ENCODE measurements around the gene MIPEP.

Gene MIPEP

DNA sequence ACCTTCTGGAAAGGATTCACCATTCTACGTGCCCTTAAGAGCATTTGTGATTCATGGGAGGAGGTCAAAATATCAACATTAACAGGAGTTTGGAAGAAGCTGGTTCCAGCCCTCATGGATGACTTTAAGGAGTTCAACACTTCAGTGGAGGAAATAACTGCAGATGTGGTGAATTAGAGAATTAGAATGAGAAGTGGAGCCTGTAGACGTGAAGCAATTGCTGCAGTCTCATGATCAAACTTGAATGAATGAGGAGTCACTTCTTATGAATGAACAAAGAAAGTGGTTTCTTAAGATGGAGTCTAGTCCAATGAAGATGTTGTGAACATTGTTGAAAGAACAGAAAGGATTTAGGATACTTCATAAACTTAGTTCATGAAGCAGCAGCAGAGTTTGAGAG, 189.9 kb downstream of the MIPEP start:
- Mint-ChIP-seq H3K27ac (no peak overlapping the region), H3K9me3 (no peaks in the 10 kb centered on the region), H3K27me3 (ENCODE audit: low read depth) (peaks cover 7% of the 10 kb centered on the region), H3K36me3 (ENCODE audit: low read depth) (no peaks in the 10 kb centered on the region), H3K4me1 (ENCODE audit: low read depth) (peaks cover 14% of the 10 kb centered on the region), H3K4me3 (no peak overlapping the region)
- DNase-seq (ENCODE audit: low spot score) = no peak

DNA sequence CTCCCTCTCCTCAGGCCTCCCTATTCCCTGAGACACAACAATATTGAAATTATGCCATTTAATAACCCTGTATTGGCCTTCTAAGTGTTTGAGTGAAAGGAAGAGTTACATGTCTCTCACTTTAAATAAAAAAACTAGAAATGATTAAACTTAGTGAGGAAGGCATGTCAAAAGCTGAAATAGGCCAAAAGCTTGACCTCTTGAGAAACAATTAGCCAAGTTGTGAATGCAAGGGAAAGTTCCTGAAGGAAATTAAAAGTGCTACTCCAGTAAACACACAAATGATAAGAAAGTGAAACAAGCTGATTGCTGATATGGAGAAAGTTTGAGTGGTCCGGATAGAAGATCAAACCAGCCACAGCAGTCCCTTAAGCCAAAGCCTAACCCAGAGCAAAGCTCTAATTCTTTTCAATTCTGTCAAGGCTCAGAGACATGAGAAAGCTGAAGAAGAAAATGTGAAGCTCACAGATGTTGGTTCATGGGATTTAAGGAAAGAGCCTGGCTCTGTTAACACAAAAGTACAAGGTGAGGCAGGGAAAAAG, 191.4 kb downstream of the MIPEP start:
- peaks cover 14% of the 10 kb centered on the region for H3K4me1 Mint-ChIP-seq (ENCODE audit: low read depth)
- peaks cover 8% of the 10 kb centered on the region for H3K27me3 Mint-ChIP-seq (ENCODE audit: low read depth)
- no peaks in the 10 kb centered on the region for H3K9me3 Mint-ChIP-seq
- no peak overlapping the region for H3K27ac Mint-ChIP-seq
- H3K4me3 Mint-ChIP-seq = no peak overlapping the region
- H3K36me3 Mint-ChIP-seq (ENCODE audit: low read depth) = no peaks in the 10 kb centered on the region
- DNase-seq (ENCODE audit: low spot score) = no peak

DNA sequence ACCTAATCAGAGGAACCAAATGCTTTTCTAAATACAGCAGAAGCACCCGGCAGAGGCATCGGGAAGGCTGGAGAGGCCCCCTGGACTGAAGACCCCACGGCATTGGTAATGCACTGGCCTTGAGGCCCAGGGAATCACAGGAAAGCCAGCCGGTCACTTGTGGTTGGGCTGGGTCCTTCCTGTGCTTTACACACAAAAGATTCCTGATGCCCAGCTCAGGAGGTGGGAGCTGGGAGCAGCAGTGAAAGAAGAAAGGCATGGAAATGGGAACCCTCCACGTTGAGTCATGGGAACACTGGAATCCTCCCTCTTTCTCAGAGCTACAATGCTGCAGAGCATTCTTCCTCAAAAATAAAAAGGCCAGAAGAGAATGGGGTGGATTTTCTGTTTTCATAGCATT, 192.6 kb downstream of the MIPEP start:
- Mint-ChIP-seq H3K27me3 (ENCODE audit: low read depth) (peaks cover 12% of the 10 kb centered on the region), H3K36me3 (ENCODE audit: low read depth) (no peaks in the 10 kb centered on the region), H3K4me1 (ENCODE audit: low read depth) (peaks cover 14% of the 10 kb centered on the region), H3K4me3 (no peak overlapping the region), H3K9me3 (no peaks in the 10 kb centered on the region), H3K27ac (peak overlapping the region; percentile 89)
- no peak for DNase-seq (ENCODE audit: low spot score)

DNA sequence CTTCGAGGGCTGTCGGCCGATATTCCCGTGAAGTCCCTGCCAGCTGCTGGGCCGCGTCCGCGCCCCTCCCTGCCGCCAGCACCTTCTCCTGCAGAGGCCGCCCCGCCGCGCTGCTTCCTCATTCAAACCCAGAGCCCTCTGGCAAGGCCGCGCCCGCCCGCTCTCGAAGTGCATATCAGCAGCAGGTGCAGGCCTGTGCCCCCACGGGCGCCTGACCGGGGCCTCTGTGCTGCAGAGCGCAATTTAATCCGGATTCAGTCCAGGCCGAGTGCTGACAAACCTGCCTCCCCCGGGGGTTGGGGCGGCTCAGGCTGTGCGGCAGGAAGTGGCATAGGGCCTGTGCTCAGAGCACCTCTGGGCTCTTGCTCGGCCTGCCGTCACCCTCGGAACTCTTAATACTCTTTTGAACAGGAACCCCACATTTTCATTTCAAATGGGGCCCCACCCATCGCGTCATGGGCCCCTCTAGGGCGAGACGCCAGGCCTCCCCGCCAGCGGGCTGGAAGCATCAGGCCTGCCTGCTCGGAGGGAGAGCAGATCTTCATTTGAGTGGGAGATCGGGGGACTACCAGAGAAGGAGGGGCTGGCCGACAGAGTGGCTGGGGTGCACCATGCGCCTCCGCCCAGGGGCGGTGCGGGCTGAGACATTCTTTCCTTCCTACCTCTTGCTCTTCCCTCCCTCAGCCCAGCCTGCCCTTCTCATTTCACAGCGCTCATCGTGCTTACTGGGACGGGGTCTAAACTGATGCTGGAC, 193.3 kb downstream of the MIPEP start:
- Mint-ChIP-seq H3K27ac (peak overlapping the region; percentile 89), H3K36me3 (ENCODE audit: low read depth) (no peaks in the 10 kb centered on the region), H3K9me3 (no peaks in the 10 kb centered on the region), H3K4me1 (ENCODE audit: low read depth) (peaks cover 14% of the 10 kb centered on the region), H3K4me3 (peak overlapping the region; percentile 77), H3K27me3 (ENCODE audit: low read depth) (peaks cover 12% of the 10 kb centered on the region)
- DNase-seq (ENCODE audit: low spot score) = peak; percentile 40

DNA sequence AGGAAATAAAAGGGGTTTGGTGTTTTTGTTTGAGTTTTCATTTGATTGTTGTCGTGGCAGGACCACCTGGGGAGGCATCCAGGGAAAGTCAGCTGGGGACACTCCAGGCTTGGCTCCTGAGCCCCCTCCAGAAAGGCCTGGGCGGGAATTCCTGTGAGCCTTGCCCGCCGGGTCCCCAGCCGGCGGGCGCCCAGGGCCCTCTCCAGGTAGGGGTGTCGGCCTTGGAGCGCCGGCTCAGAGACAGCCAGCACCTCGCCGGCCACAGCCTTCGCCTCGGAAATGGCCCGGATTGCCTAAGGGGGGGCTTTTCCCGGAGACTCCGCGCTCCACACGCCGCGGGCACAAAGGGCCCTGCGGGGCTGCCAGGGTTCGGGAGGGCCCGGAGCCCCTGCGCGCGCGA, 194.0 kb downstream of the MIPEP start:
- Mint-ChIP-seq H3K27ac (no peak overlapping the region), H3K4me3 (no peak overlapping the region), H3K27me3 (ENCODE audit: low read depth) (peaks cover 12% of the 10 kb centered on the region), H3K36me3 (ENCODE audit: low read depth) (no peaks in the 10 kb centered on the region), H3K4me1 (ENCODE audit: low read depth) (peaks cover 14% of the 10 kb centered on the region), H3K9me3 (no peaks in the 10 kb centered on the region)
- no peak for DNase-seq (ENCODE audit: low spot score)

DNA sequence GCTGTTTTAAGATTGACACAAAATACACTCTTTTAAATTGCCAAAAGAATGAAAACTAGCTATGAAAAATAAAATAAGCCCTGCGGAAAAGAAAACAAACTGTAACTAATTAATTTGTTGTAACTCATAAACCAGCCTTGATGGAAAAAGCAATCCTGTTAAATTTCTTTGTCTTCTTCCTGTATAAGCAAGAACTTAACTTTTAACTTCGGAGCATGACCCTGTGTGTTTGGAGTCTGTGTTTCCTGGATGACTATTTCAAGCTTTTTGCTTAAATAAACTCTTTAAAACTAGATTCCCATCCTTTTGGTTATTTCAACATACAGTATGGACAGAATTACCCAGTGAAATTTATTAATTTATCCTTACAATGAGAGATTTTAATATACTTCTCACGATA, 196.4 kb downstream of the MIPEP start:
- H3K9me3 Mint-ChIP-seq = no peaks in the 10 kb centered on the region
- H3K4me3 Mint-ChIP-seq = no peak overlapping the region
- peaks cover 4% of the 10 kb centered on the region for H3K27me3 Mint-ChIP-seq (ENCODE audit: low read depth)
- H3K36me3 Mint-ChIP-seq (ENCODE audit: low read depth) = no peaks in the 10 kb centered on the region
- no peak overlapping the region for H3K27ac Mint-ChIP-seq
- no peak for DNase-seq (ENCODE audit: low spot score)
- peaks cover 11% of the 10 kb centered on the region for H3K4me1 Mint-ChIP-seq (ENCODE audit: low read depth)

DNA sequence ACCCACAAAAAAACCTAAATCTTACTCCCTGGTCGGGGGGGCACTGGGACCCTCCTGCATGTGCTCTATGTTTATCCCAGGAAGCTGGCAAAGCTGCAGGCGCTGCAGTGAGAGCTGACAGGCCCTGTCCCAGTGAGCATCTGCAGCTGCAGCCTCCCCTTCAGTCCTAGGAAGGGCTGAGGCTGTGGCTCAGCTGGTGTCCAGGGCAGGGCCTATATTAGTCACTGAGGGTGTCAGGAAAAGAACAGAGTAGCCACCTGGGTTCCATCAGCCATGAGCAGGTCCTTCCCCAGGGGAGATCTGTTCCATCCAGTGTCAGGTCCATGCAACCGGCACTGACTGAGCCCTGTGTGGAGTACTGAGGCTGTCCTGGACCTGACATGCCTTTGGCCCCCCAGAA, 198.5 kb downstream of the MIPEP start:
- Mint-ChIP-seq H3K27ac (no peak overlapping the region), H3K9me3 (peaks cover 10% of the 10 kb centered on the region), H3K27me3 (ENCODE audit: low read depth) (peaks cover 7% of the 10 kb centered on the region), H3K36me3 (ENCODE audit: low read depth) (no peaks in the 10 kb centered on the region), H3K4me3 (no peak overlapping the region), H3K4me1 (ENCODE audit: low read depth) (peaks cover under 1% of the 10 kb centered on the region)
- no peak for DNase-seq (ENCODE audit: low spot score)

DNA sequence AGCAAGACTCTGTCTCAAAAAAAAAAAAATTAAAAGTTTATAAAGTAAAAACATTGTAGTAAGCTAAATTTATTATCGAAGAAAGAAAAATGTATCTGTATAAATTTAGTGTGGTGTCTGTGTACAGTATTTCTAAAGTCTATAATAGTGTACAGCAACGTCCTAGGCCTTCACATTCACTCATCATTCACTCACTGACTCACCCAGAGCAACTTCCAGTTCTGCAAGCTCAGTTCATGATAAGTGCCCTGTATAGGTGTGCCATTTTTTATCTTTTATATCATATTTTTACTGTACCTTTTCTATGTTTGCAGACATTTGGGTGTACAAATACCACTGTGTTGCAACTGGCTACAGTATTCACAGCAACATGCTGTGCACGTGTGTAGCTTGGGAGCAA, 200.9 kb downstream of the MIPEP start:
- Mint-ChIP-seq H3K4me1 (ENCODE audit: low read depth) (no peaks in the 10 kb centered on the region), H3K27ac (no peak overlapping the region), H3K9me3 (peaks cover 22% of the 10 kb centered on the region), H3K27me3 (ENCODE audit: low read depth) (peaks cover 7% of the 10 kb centered on the region), H3K4me3 (no peak overlapping the region), H3K36me3 (ENCODE audit: low read depth) (peaks cover 2% of the 10 kb centered on the region)
- DNase-seq (ENCODE audit: low spot score) = no peak

DNA sequence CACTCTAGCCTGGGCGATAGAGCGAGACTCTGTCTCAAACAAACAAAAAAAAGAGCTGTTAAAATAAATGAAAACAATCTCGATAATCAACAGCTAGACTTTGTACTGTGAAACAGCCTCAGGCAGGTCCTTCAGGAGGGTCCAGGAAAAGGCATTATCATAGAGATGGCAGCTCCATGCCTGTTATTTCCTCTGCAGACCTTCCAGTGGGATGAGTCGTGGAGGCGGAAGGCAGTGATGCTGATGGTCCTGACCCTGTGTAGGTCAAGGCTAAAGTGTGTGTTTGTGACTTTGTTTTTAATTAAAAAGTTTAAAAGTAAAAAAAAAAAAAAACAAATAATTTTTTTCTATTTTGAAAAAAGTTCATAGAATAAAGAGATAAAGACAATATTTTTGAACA, 201.6 kb downstream of the MIPEP start:
- DNase-seq (ENCODE audit: low spot score) = no peak
- H3K36me3 Mint-ChIP-seq (ENCODE audit: low read depth) = peaks cover 2% of the 10 kb centered on the region
- H3K4me1 Mint-ChIP-seq (ENCODE audit: low read depth) = no peaks in the 10 kb centered on the region
- H3K4me3 Mint-ChIP-seq = no peak overlapping the region
- H3K27me3 Mint-ChIP-seq (ENCODE audit: low read depth) = peaks cover 4% of the 10 kb centered on the region
- peaks cover 27% of the 10 kb centered on the region for H3K9me3 Mint-ChIP-seq
- no peak overlapping the region for H3K27ac Mint-ChIP-seq

DNA sequence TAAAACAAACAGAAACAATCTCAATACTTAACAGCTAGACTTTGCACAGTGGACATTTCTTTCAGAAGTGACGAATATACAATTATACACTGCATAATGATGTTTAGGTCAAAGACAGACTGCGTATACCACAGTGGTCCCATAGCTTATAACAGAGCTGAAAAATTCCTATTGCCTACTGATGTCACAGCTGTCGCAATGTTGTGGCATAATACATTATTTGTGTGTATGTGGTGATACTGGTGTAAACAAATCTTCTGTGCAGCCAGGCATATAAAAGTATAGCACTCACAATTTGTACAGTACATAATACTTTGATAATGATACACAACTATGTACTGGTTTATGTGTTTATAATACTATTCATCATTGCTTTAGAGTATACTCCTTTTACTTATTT, 202.3 kb downstream of the MIPEP start:
- Mint-ChIP-seq H3K27ac (no peak overlapping the region), H3K4me1 (ENCODE audit: low read depth) (no peaks in the 10 kb centered on the region), H3K4me3 (no peak overlapping the region), H3K27me3 (ENCODE audit: low read depth) (peaks cover 2% of the 10 kb centered on the region), H3K9me3 (peaks cover 27% of the 10 kb centered on the region), H3K36me3 (ENCODE audit: low read depth) (peaks cover 2% of the 10 kb centered on the region)
- no peak for DNase-seq (ENCODE audit: low spot score)

DNA sequence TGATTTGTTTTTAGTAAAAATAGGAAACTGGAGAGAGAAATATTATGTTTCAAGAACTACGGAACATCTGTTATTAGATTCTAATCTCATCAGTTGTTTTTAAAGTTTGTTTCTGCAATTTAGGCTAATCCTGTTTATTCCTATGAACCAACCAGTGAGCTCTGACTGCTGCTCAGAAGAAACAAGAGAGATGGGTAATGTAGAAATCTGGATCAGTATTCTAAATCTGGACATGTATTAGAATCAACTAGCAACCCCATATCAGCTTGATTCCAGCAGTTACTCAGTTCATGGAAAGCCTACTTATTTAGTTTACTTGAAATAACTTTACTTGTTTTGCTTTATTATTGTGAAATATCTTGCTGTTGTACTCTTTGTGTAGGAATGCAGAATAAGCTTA, 203.8 kb downstream of the MIPEP start:
- H3K4me3 Mint-ChIP-seq = no peak overlapping the region
- no peak for DNase-seq (ENCODE audit: low spot score)
- H3K36me3 Mint-ChIP-seq (ENCODE audit: low read depth) = peaks cover 2% of the 10 kb centered on the region
- H3K4me1 Mint-ChIP-seq (ENCODE audit: low read depth) = no peaks in the 10 kb centered on the region
- H3K9me3 Mint-ChIP-seq = peaks cover 27% of the 10 kb centered on the region
- H3K27me3 Mint-ChIP-seq (ENCODE audit: low read depth) = peaks cover 2% of the 10 kb centered on the region
- no peak overlapping the region for H3K27ac Mint-ChIP-seq

DNA sequence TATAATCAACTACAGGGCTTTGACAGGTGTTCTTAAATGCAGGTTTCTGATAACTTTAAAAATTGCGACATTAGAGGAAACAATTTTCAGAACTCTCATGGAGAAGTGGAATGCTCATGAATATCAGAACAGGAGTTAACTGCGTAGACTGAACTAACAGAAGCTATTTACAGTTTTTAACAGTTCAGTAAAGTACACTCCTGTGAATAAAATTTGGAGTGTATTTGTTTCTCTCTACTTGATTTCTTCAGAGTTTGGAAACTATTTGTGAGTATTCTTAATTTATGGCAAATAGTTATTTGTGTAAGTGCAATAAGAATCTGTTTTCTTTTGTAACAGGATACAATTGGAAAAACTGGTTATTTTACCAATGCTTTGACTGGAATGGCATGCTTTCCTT, 204.6 kb downstream of the MIPEP start:
- H3K4me3 Mint-ChIP-seq = no peak overlapping the region
- H3K9me3 Mint-ChIP-seq = peaks cover 27% of the 10 kb centered on the region
- H3K36me3 Mint-ChIP-seq (ENCODE audit: low read depth) = peaks cover 2% of the 10 kb centered on the region
- H3K27me3 Mint-ChIP-seq (ENCODE audit: low read depth) = peaks cover 2% of the 10 kb centered on the region
- no peak overlapping the region for H3K27ac Mint-ChIP-seq
- H3K4me1 Mint-ChIP-seq (ENCODE audit: low read depth) = peaks cover under 1% of the 10 kb centered on the region
- no peak for DNase-seq (ENCODE audit: low spot score)

DNA sequence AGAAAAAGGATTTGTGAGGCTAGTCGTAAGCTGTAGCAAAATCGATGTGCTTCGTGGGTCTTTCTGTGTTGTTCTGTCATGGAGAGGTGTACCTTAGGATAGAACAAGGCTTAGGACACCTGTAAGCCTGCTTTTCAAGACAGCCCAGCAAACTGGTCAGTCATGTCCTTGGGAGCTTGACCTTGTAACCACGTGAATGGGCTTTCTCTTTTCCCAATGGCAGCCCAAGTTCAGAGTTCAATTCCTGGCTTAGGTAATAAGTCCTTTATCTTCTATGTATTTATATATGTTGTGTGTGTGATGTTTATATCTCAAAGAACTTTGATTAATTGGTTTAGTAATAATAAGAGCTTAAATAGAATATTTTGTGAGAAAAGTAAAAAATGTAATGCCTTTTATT, 206.1 kb downstream of the MIPEP start:
- Mint-ChIP-seq H3K4me1 (ENCODE audit: low read depth) (peaks cover 12% of the 10 kb centered on the region), H3K27ac (no peak overlapping the region), H3K36me3 (ENCODE audit: low read depth) (peaks cover 2% of the 10 kb centered on the region), H3K27me3 (ENCODE audit: low read depth) (peaks cover 2% of the 10 kb centered on the region), H3K4me3 (no peak overlapping the region), H3K9me3 (peaks cover 27% of the 10 kb centered on the region)
- no peak for DNase-seq (ENCODE audit: low spot score)

DNA sequence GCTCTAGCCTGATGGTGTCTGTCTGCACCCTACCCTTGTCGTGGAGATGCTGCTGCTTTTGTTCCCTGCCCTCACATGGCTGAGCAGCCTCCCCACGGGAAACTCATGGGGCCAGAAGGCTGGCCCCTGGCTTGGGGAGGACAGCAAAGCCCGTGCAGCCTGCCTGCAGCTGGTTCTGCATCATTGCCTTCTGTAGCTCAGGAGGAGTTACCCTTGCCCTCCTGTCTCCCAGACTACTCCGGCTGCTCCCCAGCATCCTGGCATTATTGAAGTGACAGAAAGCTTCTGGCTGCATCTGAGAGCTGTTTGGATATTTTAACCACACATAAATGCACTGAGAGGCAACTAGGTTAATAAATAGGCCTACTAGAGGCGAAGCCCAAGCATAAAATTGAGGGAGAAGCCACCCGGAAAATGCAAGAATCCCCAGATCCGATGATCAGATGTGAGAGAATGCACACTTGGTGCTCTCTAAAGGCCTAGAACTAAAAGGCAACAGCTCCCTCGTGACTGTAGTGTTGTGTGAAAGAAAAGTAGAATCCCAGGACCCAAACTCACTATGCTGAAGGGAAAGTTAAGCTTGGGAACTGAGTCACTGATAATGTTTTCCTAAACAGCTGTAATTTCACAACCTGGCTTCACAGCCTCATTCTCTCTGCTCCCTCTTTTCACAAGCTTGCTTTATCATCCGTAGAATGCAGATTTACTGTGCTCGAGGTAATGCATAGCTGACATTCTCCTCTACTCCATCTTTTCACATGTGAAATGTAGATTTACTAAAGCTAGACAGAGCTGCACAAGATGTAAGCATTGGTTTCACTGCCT, 208.1 kb downstream of the MIPEP start:
- Mint-ChIP-seq H3K36me3 (ENCODE audit: low read depth) (peaks cover 2% of the 10 kb centered on the region), H3K4me3 (no peak overlapping the region)

More for the DNA sequence above, 208.1 kb downstream of the MIPEP start:
- no peaks in the 10 kb centered on the region for H3K27me3 Mint-ChIP-seq (ENCODE audit: low read depth)
- peaks cover 21% of the 10 kb centered on the region for H3K9me3 Mint-ChIP-seq
- no peak for DNase-seq (ENCODE audit: low spot score)
- H3K27ac Mint-ChIP-seq = no peak overlapping the region
- H3K4me1 Mint-ChIP-seq (ENCODE audit: low read depth) = peaks cover 12% of the 10 kb centered on the region
